ENCODE data around the gene XAF1.
"Not testable (repeated sequence)": the region's sequence is repeated elsewhere in the genome, so short reads cannot be mapped to it uniquely, and the experiment has no call there.

Gene XAF1

DNA sequence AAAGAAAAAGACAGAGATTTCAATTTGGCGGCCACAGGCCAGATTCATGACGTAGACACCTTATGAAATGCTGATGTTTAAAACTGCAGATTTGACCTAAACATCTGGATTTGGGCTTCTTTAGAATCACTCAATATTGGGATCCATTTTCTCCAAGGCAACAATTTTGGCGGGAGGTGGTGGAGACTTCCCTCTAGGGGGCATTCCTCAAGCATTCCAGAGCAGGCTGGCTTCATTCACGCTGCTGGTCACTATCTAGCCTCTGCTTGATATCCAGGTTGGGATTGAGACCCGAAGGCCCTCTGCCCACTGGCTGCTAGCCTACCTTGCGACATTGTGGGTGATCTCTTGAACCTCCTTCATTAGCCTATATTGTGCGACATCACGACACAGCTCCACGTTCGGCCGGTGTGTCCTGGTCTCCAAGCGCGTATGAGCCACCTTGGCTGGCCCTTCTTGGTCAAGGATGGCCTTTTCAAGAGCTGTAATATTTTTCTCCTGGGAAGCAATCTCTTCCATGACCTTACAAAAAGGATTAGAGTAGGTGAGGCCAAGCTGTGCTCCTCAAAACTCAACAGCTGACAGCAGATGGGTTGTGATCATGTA is 44.7 kb downstream of the XAF1 start:
- no peak for DNase-seq (ENCODE audit: low read depth in 2 of 2)

DNA sequence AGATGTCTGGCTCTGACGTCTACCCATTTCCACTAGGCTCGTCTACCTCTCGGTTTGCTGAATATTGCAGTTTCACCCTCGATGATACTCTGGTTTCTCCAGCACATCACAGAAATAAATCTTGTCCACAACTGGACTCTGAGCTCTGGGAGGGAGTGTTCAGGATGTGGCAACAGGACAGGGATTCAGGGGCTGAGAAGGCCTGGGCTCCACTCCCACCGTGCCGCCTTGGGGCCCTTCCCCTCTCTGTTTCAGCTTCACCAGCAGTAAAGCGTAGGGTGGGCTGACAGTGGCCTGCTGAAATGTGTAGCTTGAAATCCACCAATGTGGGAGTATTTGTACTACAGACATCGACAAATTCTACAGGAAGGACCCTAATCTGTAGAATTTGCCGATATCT is 55.7 kb downstream of the XAF1 start:
- DNase-seq (ENCODE audit: low read depth in 2 of 2) = no peak

GRCh38 chr17:6812295-6812694 is 56.4 kb downstream of the XAF1 start:
- DNase-seq (ENCODE audit: low read depth in 2 of 2) = no peak

GRCh38 chr17:6815775-6816174 is 59.9 kb downstream of the XAF1 start:
- no peak for DNase-seq (ENCODE audit: low read depth in 2 of 2)

GRCh38 chr17:6816368-6816767 is 60.5 kb downstream of the XAF1 start:
- DNase-seq (ENCODE audit: low read depth in 2 of 2) = not testable (repeated sequence)

DNA sequence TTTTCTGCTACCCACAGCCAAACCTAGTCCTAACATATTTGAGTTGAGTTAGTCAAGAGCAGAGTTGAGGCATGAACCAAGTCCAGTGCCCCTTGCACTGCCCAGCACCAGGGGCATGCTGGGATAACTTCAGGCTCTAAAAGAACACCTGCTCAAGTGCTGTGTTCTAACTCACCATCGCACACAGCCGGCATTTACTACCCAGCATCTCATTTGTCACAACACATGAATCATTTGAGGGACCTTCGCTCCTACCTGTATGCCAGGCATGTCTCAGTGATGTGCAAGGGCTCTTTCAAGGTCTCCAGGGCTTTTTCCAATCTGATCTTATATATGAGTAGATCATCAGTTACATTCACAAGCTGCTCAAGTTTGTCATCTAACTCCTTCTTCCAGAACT is 63.1 kb downstream of the XAF1 start:
- DNase-seq (ENCODE audit: low read depth in 2 of 2) = no peak

- DNase-seq (ENCODE audit: low read depth in 2 of 2) = no peak
Observed at GRCh38 chr17:6823011-6823442, 67.2 kb downstream of the XAF1 start.

Data from stimulated activated CD8-positive, alpha-beta memory T cell treated with anti-CD3 and anti-CD28 coated beads, Interleukin-15, amount 100 ng/mL, for 48 hours (primary cell).